Liver (tissue), 2 donors: Measurements from ENCODE around the gene ERBB2.

ENCODE experiments used
- TAF1 ChIP-seq: conservative IDR thresholded peaks from 2 replicates; pipeline ENCODE4 v1.6.1; 2016; ENCODE audit warnings: antibody characterized with exemption, mild to moderate bottlenecking
- YY1 ChIP-seq: IDR thresholded peaks from 2 replicates; pipeline ENCODE4 v1.6.1; 2016; ENCODE audit warnings: antibody characterized with exemption, mild to moderate bottlenecking
- donor health status: healthy.

DNA sequence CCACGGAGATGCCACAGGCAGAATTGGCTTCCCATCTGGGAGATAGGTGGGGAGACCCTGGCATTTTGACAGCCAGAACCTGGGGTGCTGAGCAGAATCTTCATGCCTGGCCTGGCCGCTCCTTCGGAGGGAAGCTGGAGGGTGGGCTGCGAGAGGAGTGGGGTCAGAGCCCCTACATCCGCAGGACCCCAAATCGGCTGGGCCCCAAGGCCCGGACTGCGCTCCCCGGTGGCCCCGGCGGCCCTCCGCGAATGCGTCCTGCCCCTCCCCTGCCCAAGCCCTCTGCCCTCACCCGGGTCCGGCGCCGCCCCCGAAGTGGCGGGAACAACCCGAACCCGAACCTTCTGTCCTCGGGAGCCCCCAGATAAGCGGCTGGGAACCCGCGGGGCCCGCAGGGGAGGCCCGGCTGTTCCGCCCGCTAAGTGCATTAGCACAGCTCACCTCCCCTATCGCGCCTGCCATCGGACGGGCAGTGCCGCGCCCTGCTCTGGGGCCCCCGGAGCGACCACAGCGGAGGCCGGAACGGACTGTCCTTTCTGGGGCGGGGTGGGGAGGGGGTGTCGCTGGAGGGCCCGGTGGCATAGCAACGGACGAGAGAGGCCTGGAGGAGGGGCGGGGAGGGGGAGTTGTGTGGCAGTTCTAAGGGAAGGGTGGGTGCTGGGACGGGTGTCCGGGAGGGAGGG, 32.5 kb upstream of the ERBB2 start:
- TF ChIP-seq YY1, result no peak
- no peak for TF ChIP-seq TAF1
